OCI-LY1 (cell line): ENCODE data around the gene ATP6V0A1.
"Not testable (repeated sequence)": the region's sequence is repeated elsewhere in the genome, so short reads cannot be mapped to it uniquely, and the experiment has no call there.

Experiments
- H2AFZ ChIP-seq: fragments of 200-600 bp; sonication (generic), shearing (Covaris generic); 2 replicates; pipeline ENCODE4 v1.6.0; 2014; ENCODE audit warnings: antibody characterized with exemption, mild to moderate bottlenecking, low read length
- H3F3A ChIP-seq: fragments of 200-600 bp; sonication (generic), shearing (Covaris generic); 2 replicates; pipeline ENCODE4 v1.6.0; 2014; ENCODE audit warnings: mild to moderate bottlenecking, antibody characterized with exemption, low read length, moderate library complexity; ENCODE audit not compliant: insufficient read depth
- H3K27ac ChIP-seq: fragments of 200-600 bp; sonication (generic); 2 replicates; pipeline ENCODE4 v1.5.1; 2014; ENCODE audit warnings: low read length, mixed run types, mild to moderate bottlenecking, low read depth; ENCODE audit not compliant: poor library complexity, severe bottlenecking
- H3K27me3 ChIP-seq: fragments of 200-600 bp; sonication (generic); 2 replicates; pipeline ENCODE4 v1.6.0; 2014; ENCODE audit warnings: antibody characterized with exemption, mild to moderate bottlenecking, low read length, moderate library complexity; ENCODE audit not compliant: insufficient read depth
- H3K36me3 ChIP-seq: fragments of 200-600 bp; sonication (generic); 2 replicates; pipeline ENCODE4 v1.6.1; 2014; ENCODE audit warnings: mild to moderate bottlenecking, antibody characterized with exemption, low read length, moderate library complexity, mixed read lengths; ENCODE audit not compliant: insufficient read depth
- H3K4me1 ChIP-seq: fragments of 200-600 bp; sonication (generic); 2 replicates; pipeline ENCODE4 v1.5.1; 2014; ENCODE audit warnings: mild to moderate bottlenecking, low read length, moderate library complexity; ENCODE audit not compliant: insufficient read depth, severe bottlenecking
- H3K4me2 ChIP-seq: fragments of 200-600 bp; sonication (generic), shearing (Covaris generic); 2 replicates; pipeline ENCODE4 v1.6.1; 2014; ENCODE audit warnings: low read length
- H3K4me3 ChIP-seq: fragments of 200-600 bp; sonication (generic); 2 replicates; pipeline ENCODE4 v1.5.1; 2014; ENCODE audit warnings: low read length, low read depth, mild to moderate bottlenecking, mixed read lengths; ENCODE audit not compliant: poor library complexity, severe bottlenecking
- H3K79me2 ChIP-seq: fragments of 200-600 bp; shearing (Covaris generic); 2 replicates; pipeline ENCODE4 v1.6.1; 2016; ENCODE audit warnings: mixed run types, low read length, mixed read lengths; ENCODE audit not compliant: insufficient read depth
- H3K9ac ChIP-seq: fragments of 200-600 bp; sonication (generic), shearing (Covaris generic); 2 replicates; pipeline ENCODE4 v1.6.1; 2014; ENCODE audit warnings: mild to moderate bottlenecking, low read length, mixed read lengths
- H3K9me2 ChIP-seq: fragments of 200-600 bp; sonication (generic), shearing (Covaris generic); 2 replicates; pipeline ENCODE4 v1.6.1; 2014; ENCODE audit warnings: low read depth, mild to moderate bottlenecking, low read length, mixed read lengths
- H3K9me3 ChIP-seq: fragments of 200-600 bp; shearing (Covaris generic); 2 replicates; pipeline ENCODE4 v1.6.1; 2014; ENCODE audit warnings: low read length, mixed read lengths
- H4K20me1 ChIP-seq: fragments of 200-600 bp; sonication (generic), shearing (Covaris generic); 2 replicates; pipeline ENCODE4 v1.6.0; 2016; ENCODE audit warnings: mild to moderate bottlenecking, low read length; ENCODE audit not compliant: insufficient read depth
- EZH2 ChIP-seq: fragments of 200-600 bp; sonication (generic), shearing (Covaris generic); IDR thresholded peaks from 2 replicates; pipeline ENCODE4 v1.8.0; 2017; ENCODE audit warnings: borderline replicate concordance, mixed run types, mild to moderate bottlenecking, antibody characterized with exemption, low read length, moderate library complexity, mixed read lengths
- TF ChIP-seq, protein P1 (sequence below): fragments of 200-600 bp; sonication (generic), shearing (Covaris generic); IDR thresholded peaks from 2 replicates; pipeline ENCODE4 v1.5.1; 2017; ENCODE audit warnings: mild to moderate bottlenecking, antibody characterized with exemption, low read length, moderate library complexity, mixed read lengths

The ATP6V0A1 gene

GRCh38 chr17:42442196-42442565 lies 16.5 kb upstream of the ATP6V0A1 start:
- Histone ChIP-seq H3K27ac (no peak overlapping the region), H2AFZ (no peak overlapping the region), H3K4me2 (no peak overlapping the region)

GRCh38 chr17:42449176-42449575 lies 9.5 kb upstream of the ATP6V0A1 start:
- not testable (repeated sequence) for H3K9ac ChIP-seq, H3K9me3 ChIP-seq, H3K36me3 ChIP-seq, H3F3A ChIP-seq, H4K20me1 ChIP-seq, H2AFZ ChIP-seq, H3K4me2 ChIP-seq, H3K27me3 ChIP-seq, H3K9me2 ChIP-seq, H3K27ac ChIP-seq, H3K79me2 ChIP-seq, H3K4me1 ChIP-seq, H3K4me3 ChIP-seq

More at GRCh38 chr17:42442196-42442565, 16.5 kb upstream of the ATP6V0A1 start:
- no peak overlapping the region for H3K4me3 ChIP-seq
- peaks cover 5% of the 10 kb centered on the region for H3K4me1 ChIP-seq
- H3K9me2 ChIP-seq: no peaks in the 10 kb centered on the region
- H4K20me1 ChIP-seq: no peaks in the 10 kb centered on the region
- H3K36me3 ChIP-seq: no peaks in the 10 kb centered on the region
- no peaks in the 10 kb centered on the region for H3F3A ChIP-seq
- no peak for TF ChIP-seq EZH2
- TF ChIP-seq, protein P1, sequence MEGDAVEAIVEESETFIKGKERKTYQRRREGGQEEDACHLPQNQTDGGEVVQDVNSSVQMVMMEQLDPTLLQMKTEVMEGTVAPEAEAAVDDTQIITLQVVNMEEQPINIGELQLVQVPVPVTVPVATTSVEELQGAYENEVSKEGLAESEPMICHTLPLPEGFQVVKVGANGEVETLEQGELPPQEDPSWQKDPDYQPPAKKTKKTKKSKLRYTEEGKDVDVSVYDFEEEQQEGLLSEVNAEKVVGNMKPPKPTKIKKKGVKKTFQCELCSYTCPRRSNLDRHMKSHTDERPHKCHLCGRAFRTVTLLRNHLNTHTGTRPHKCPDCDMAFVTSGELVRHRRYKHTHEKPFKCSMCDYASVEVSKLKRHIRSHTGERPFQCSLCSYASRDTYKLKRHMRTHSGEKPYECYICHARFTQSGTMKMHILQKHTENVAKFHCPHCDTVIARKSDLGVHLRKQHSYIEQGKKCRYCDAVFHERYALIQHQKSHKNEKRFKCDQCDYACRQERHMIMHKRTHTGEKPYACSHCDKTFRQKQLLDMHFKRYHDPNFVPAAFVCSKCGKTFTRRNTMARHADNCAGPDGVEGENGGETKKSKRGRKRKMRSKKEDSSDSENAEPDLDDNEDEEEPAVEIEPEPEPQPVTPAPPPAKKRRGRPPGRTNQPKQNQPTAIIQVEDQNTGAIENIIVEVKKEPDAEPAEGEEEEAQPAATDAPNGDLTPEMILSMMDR: no peak
- no peaks in the 10 kb centered on the region for H3K79me2 ChIP-seq
- H3K9me3 ChIP-seq: no peaks in the 10 kb centered on the region
- no peak overlapping the region for H3K9ac ChIP-seq
- H3K27me3 ChIP-seq: no peaks in the 10 kb centered on the region; the same call in 1 of the 2 replicates

DNA sequence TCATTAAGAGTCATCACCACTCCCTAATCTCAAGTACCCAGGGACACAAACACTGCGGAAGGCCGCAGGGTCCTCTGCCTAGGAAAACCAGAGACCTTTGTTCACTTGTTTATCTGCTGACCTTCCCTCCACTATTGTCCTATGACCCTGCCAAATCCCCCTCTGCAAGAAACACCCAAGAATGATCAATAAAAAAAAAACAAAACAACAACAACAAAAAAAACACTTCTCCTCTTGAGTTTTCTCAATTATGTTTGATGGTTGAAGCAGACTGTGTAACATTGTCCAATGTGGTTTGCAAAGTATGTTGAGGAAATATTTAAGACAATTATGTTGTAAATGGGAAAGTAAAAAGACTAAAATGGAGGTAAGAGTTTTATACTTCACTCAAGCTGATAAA lies 8.8 kb upstream of the ATP6V0A1 start:
- not testable (repeated sequence) for H3K27ac ChIP-seq, H3K27me3 ChIP-seq, H3K9ac ChIP-seq, H3K36me3 ChIP-seq, H3F3A ChIP-seq, H3K4me3 ChIP-seq, H2AFZ ChIP-seq, H3K4me1 ChIP-seq, H4K20me1 ChIP-seq, H3K4me2 ChIP-seq, H3K9me3 ChIP-seq, H3K9me2 ChIP-seq, H3K79me2 ChIP-seq

DNA sequence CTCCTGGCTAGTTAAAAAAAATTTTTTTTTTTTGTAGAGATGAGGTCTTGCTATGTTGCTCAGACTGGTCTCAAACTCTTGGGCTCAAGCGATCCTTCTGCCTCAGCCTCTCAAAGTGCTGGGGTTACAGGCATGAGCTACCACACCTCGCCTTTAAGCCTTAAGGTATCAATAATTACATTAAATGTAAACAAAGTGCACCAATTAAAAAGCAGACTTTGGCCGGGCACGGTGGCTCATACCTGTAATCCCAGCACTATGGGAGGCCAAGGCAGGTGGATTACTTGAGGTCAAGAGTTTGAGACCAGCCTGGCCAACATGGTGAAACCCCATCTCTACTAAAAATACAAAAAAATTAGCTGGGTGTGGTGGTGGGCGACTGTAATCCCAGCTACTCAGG lies 7.4 kb upstream of the ATP6V0A1 start:
- H3K4me2 ChIP-seq, H3K9ac ChIP-seq, H3K27ac ChIP-seq, H3F3A ChIP-seq, H3K79me2 ChIP-seq, H4K20me1 ChIP-seq, H3K36me3 ChIP-seq, H2AFZ ChIP-seq, H3K27me3 ChIP-seq, H3K9me3 ChIP-seq, H3K4me1 ChIP-seq, H3K4me3 ChIP-seq, H3K9me2 ChIP-seq: not testable (repeated sequence)

- no peak overlapping the region for H3K27ac ChIP-seq
These were observed 5.2 kb upstream of the ATP6V0A1 start for GRCh38 chr17:42453439-42453838.

DNA sequence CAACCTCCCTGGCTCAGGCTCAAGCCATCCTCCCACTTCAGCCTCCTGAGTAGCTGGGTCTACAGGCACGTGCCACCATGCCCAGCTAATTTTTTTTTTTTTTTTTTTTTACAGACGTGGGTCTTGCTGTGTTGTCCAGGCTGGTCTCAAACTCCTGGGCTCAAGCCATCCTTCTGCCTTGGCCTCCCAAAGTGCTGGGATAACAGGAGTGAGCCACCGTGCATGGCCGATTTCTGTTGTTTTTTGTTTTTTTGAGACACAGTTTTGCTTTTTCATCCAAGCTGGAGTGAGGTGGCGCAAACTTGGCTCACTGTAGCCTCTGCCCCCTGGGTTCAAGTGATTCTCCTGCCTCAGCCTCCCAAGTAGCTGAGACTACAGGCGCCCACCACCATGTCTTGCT lies 3.7 kb upstream of the ATP6V0A1 start:
- not testable (repeated sequence) for H3K9me3 ChIP-seq, H3K36me3 ChIP-seq, H3F3A ChIP-seq, H3K9ac ChIP-seq, H3K79me2 ChIP-seq, H3K4me2 ChIP-seq, H3K27me3 ChIP-seq, H3K27ac ChIP-seq, H3K9me2 ChIP-seq, H4K20me1 ChIP-seq, H3K4me3 ChIP-seq, H2AFZ ChIP-seq
- H3K4me1 ChIP-seq: peaks cover 34% of the 10 kb centered on the region

More at GRCh38 chr17:42453439-42453838, 5.2 kb upstream of the ATP6V0A1 start:
- H3F3A ChIP-seq: no peaks in the 10 kb centered on the region
- H3K4me1 ChIP-seq: peaks cover 22% of the 10 kb centered on the region
- no peak overlapping the region for H3K4me3 ChIP-seq
- no peaks in the 10 kb centered on the region; the same call in 1 of the 2 replicates for H3K36me3 ChIP-seq
- no peaks in the 10 kb centered on the region for H3K79me2 ChIP-seq
- H3K9ac ChIP-seq: no peak overlapping the region
- H3K9me3 ChIP-seq: no peaks in the 10 kb centered on the region
- 0 out of 2 replicates have a peak, but pooled peaks cover 9% of the 10 kb centered on the region for H3K27me3 ChIP-seq
- no peak overlapping the region for H3K4me2 ChIP-seq
- H3K9me2 ChIP-seq: no peaks in the 10 kb centered on the region
- H2AFZ ChIP-seq: no peak overlapping the region
- no peaks in the 10 kb centered on the region for H4K20me1 ChIP-seq
- no peak for TF ChIP-seq EZH2
- TF ChIP-seq, protein P1: no peak
